ENCODE measurements around the gene NDUFA7. TPM values are rescaled to one million over a fixed set of nuclear protein-coding genes. Genes with fewer than 3 reads are reported as not detected.

The NDUFA7 gene
- total and polyA plus RNA-seq, 5 donors: 64.4 to 268 (median 80.4) TPM

GRCh38 chr19:8340341-8341096, 19.3 kb upstream of the NDUFA7 start:
- H3K4me1 ChIP-seq (ENCODE audit: control insufficient read depth, insufficient read depth, low read length): no peaks in the 10 kb centered on the region

GRCh38 chr19:8338835-8339234, 17.7 kb upstream of the NDUFA7 start:
- ATAC-seq (no peak), DNase-seq (no peak)
- H3K27me3 ChIP-seq (ENCODE audit: control insufficient read depth, insufficient read depth): no peaks in the 10 kb centered on the region
- 64% methylated on average over 5 of the region's 6 CpGs for WGBS
- H3K27ac ChIP-seq (ENCODE audit: low read length): no peak overlapping the region
- intact Hi-C loops (cut with DNase I): no loop called here
- no peaks in the 10 kb centered on the region for H3K9me3 ChIP-seq (ENCODE audit: control insufficient read depth, low read length)
- no peak overlapping the region for H3K4me3 ChIP-seq (ENCODE audit: low read length)
- H3K4me1 ChIP-seq (ENCODE audit: control insufficient read depth, insufficient read depth, low read length): no peaks in the 10 kb centered on the region

More at GRCh38 chr19:8340341-8341096, 19.3 kb upstream of the NDUFA7 start:
- Histone ChIP-seq H3K9me3 (ENCODE audit: control insufficient read depth, low read length) (no peaks in the 10 kb centered on the region), H3K4me3 (ENCODE audit: low read length) (no peak overlapping the region), H3K27me3 (ENCODE audit: control insufficient read depth, insufficient read depth) (no peaks in the 10 kb centered on the region), H3K27ac (ENCODE audit: low read length) (peak overlapping the region; percentile 2)
- DNase-seq (peak; percentile 80 to 87 (median 80)), ATAC-seq (peak; percentile 38 to 75)
- intact Hi-C loops (cut with DNase I): no loop called here
- 15% methylated on average over 15 of the region's 15 CpGs for WGBS

GRCh38 chr19:8337728-8338127, 16.6 kb upstream of the NDUFA7 start:
- Histone ChIP-seq H3K4me3 (ENCODE audit: low read length) (no peak overlapping the region), H3K9me3 (ENCODE audit: control insufficient read depth, low read length) (no peaks in the 10 kb centered on the region), H3K4me1 (ENCODE audit: control insufficient read depth, insufficient read depth, low read length) (no peaks in the 10 kb centered on the region), H3K27ac (ENCODE audit: low read length) (no peak overlapping the region), H3K27me3 (ENCODE audit: control insufficient read depth, insufficient read depth) (no peaks in the 10 kb centered on the region)
- WGBS: 81% methylated on average over 7 of the region's 7 CpGs
- ATAC-seq (no peak), DNase-seq (no peak)
- intact Hi-C loops (cut with DNase I): no loop called here

GRCh38 chr19:8336660-8337059, 15.5 kb upstream of the NDUFA7 start:
- no peaks in the 10 kb centered on the region for H3K9me3 ChIP-seq (ENCODE audit: control insufficient read depth, low read length)
- intact Hi-C loops (cut with DNase I): no loop called here
- H3K4me1 ChIP-seq (ENCODE audit: control insufficient read depth, insufficient read depth, low read length): no peaks in the 10 kb centered on the region
- no peak for ATAC-seq
- no peak overlapping the region for H3K27ac ChIP-seq (ENCODE audit: low read length)
- no peaks in the 10 kb centered on the region for H3K27me3 ChIP-seq (ENCODE audit: control insufficient read depth, insufficient read depth)
- 52% methylated on average over 8 of the region's 8 CpGs for WGBS
- no peak for DNase-seq
- no peak overlapping the region for H3K4me3 ChIP-seq (ENCODE audit: low read length)

GRCh38 chr19:8336072-8336569, 14.9 kb upstream of the NDUFA7 start:
- 26% methylated on average over 27 of the region's 27 CpGs for WGBS
- Histone ChIP-seq H3K4me3 (ENCODE audit: low read length) (no peak overlapping the region), H3K27me3 (ENCODE audit: control insufficient read depth, insufficient read depth) (no peaks in the 10 kb centered on the region), H3K9me3 (ENCODE audit: control insufficient read depth, low read length) (no peaks in the 10 kb centered on the region), H3K4me1 (ENCODE audit: control insufficient read depth, insufficient read depth, low read length) (no peaks in the 10 kb centered on the region), H3K27ac (ENCODE audit: low read length) (no peak overlapping the region)
- DNase-seq (no peak), ATAC-seq (no peak)
- intact Hi-C loops (cut with DNase I): no loop called here

GRCh38 chr19:8335343-8336071, 14.3 kb upstream of the NDUFA7 start:
- intact Hi-C loops (cut with DNase I): no loop called here
- H3K4me1 ChIP-seq (ENCODE audit: control insufficient read depth, insufficient read depth, low read length): no peaks in the 10 kb centered on the region
- H3K27me3 ChIP-seq (ENCODE audit: control insufficient read depth, insufficient read depth): no peaks in the 10 kb centered on the region
- H3K27ac ChIP-seq (ENCODE audit: low read length): no peak overlapping the region
- ATAC-seq: peak in 1 of 2 donors; percentile 6
- peak overlapping the region; percentile 41 for H3K4me3 ChIP-seq (ENCODE audit: low read length)
- H3K9me3 ChIP-seq (ENCODE audit: control insufficient read depth, low read length): no peaks in the 10 kb centered on the region
- peak in 1 of 3 donors; percentile 63 for DNase-seq
- 21% methylated on average over 79 of the region's 79 CpGs for WGBS

- Histone ChIP-seq H3K4me1 (ENCODE audit: control insufficient read depth, insufficient read depth, low read length) (no peaks in the 10 kb centered on the region), H3K27ac (ENCODE audit: low read length) (no peak overlapping the region), H3K4me3 (ENCODE audit: low read length) (peak overlapping the region; percentile 41), H3K27me3 (ENCODE audit: control insufficient read depth, insufficient read depth) (no peaks in the 10 kb centered on the region), H3K9me3 (ENCODE audit: control insufficient read depth, low read length) (no peaks in the 10 kb centered on the region)
- intact Hi-C loops (cut with DNase I): no loop called here
- 27% methylated on average over 117 of the region's 117 CpGs for WGBS
- peak; percentile 53 to 74 (median 74) for DNase-seq
- ATAC-seq: peak; percentile 30 to 39
Observed at GRCh38 chr19:8334458-8335342, 13.5 kb upstream of the NDUFA7 start.

GRCh38 chr19:8333767-8334457, 12.7 kb upstream of the NDUFA7 start:
- ATAC-seq (no peak), DNase-seq (no peak)
- no peaks in the 10 kb centered on the region for H3K4me1 ChIP-seq (ENCODE audit: control insufficient read depth, insufficient read depth, low read length)
- H3K9me3 ChIP-seq (ENCODE audit: control insufficient read depth, low read length): no peaks in the 10 kb centered on the region
- intact Hi-C loops (cut with DNase I): no loop called here
- H3K27me3 ChIP-seq (ENCODE audit: control insufficient read depth, insufficient read depth): no peaks in the 10 kb centered on the region
- H3K27ac ChIP-seq (ENCODE audit: low read length): no peak overlapping the region
- WGBS: 26% methylated on average over 48 of the region's 48 CpGs
- H3K4me3 ChIP-seq (ENCODE audit: low read length): no peak overlapping the region

- DNase-seq (peak; percentile 58 to 68 (median 63)), ATAC-seq (peak; percentile 18 to 66)
- no peaks in the 10 kb centered on the region for H3K9me3 ChIP-seq (ENCODE audit: control insufficient read depth, low read length)
- H3K4me3 ChIP-seq (ENCODE audit: low read length): no peak overlapping the region
- WGBS: 18% methylated on average over 52 of the region's 52 CpGs
- H3K27me3 ChIP-seq (ENCODE audit: control insufficient read depth, insufficient read depth): no peaks in the 10 kb centered on the region
- intact Hi-C loops (cut with DNase I): no loop called here
- no peaks in the 10 kb centered on the region for H3K4me1 ChIP-seq (ENCODE audit: control insufficient read depth, insufficient read depth, low read length)
- no peak overlapping the region for H3K27ac ChIP-seq (ENCODE audit: low read length)
Observed at GRCh38 chr19:8332976-8333766, 12.0 kb upstream of the NDUFA7 start.

All from right cardiac atrium (tissue), 5 donors.